DND-41 (cell line): ENCODE data around the gene CLN6.

Experiments
- ATAC-seq: fragments of 200-7000 bp; cut with Tn5 transposase; 3 replicates; pipeline ENCODE4 v1.9.1; 2021; ENCODE audit warnings: low read depth; ENCODE audit not compliant: insufficient read depth
- DNase-seq: peaks from one replicate; pipeline ENCODE4 v3.0.0-alpha.2; 2020
- H2AFZ ChIP-seq: 2 replicates; pipeline ENCODE4 v1.6.0; 2012; ENCODE audit warnings: low read depth, low read length
- H3K27ac ChIP-seq: 2 replicates; pipeline ENCODE4 v1.5.1; 2012; ENCODE audit warnings: low read length, inconsistent platforms
- H3K27me3 ChIP-seq: fragments of 200-600 bp; sonication (generic); 2 replicates; pipeline ENCODE4 v1.6.0; 2012; ENCODE audit warnings: low read length, mild to moderate bottlenecking, inconsistent platforms; ENCODE audit not compliant: insufficient read depth, poor library complexity
- H3K36me3 ChIP-seq: 2 replicates; pipeline ENCODE4 v1.5.1; 2012; ENCODE audit warnings: low read length, inconsistent platforms; ENCODE audit not compliant: insufficient read depth
- H3K4me1 ChIP-seq: 2 replicates; pipeline ENCODE4 v1.5.1; 2012; ENCODE audit warnings: mild to moderate bottlenecking, low read length; ENCODE audit not compliant: insufficient read depth
- H3K4me2 ChIP-seq: 2 replicates; pipeline ENCODE4 v1.6.0; 2012; ENCODE audit warnings: mild to moderate bottlenecking, moderate library complexity, low read length, inconsistent platforms; ENCODE audit not compliant: insufficient read depth
- H3K4me3 ChIP-seq, 2 experiments: fragments of 200-600 bp in 1 of 2; shearing (Covaris generic) in 1 of 2; 2 replicates each; pipeline ENCODE4 v1.5.1; 2012 to 2016; ENCODE audit warnings: inconsistent platforms in 2 of 2, low read length in 2 of 2, mild to moderate bottlenecking in 2 of 2, low read depth in 1 of 2, moderate library complexity in 1 of 2
- H3K79me2 ChIP-seq: 2 replicates; pipeline ENCODE4 v1.6.0; 2012; ENCODE audit warnings: low read length, inconsistent platforms; ENCODE audit not compliant: insufficient read depth
- H3K9ac ChIP-seq: 2 replicates; pipeline ENCODE4 v1.6.0; 2012; ENCODE audit warnings: low read depth, mild to moderate bottlenecking, inconsistent platforms, low read length, moderate library complexity
- H3K9me3 ChIP-seq: 2 replicates; pipeline ENCODE4 v1.5.1; 2012; ENCODE audit warnings: low read length, moderate library complexity, mild to moderate bottlenecking, inconsistent platforms; ENCODE audit not compliant: insufficient read depth, severe bottlenecking
- H4K20me1 ChIP-seq: 2 replicates; pipeline ENCODE4 v1.6.0; 2012; ENCODE audit warnings: low read length; ENCODE audit not compliant: insufficient read depth
- CTCF ChIP-seq: IDR thresholded peaks from 2 replicates; pipeline ENCODE4 v1.5.1; 2012; ENCODE audit warnings: borderline replicate concordance, low read length, moderate library complexity, mild to moderate bottlenecking; ENCODE audit not compliant: poor library complexity, severe bottlenecking; ENCODE audit errors: extremely low read depth
- EZH2 ChIP-seq: IDR thresholded peaks from 3 replicates; pipeline ENCODE4 v1.6.1; 2012; ENCODE audit warnings: borderline replicate concordance, low read depth, mild to moderate bottlenecking, moderate library complexity, low read length, inconsistent platforms; ENCODE audit not compliant: severe bottlenecking

CLN6 gene

GRCh38 chr15:68208636-68209240 lies 20.8 kb downstream of the CLN6 start:
- no peak for DNase-seq
- H3K79me2 ChIP-seq, result peaks cover 24% of the 10 kb centered on the region
- no peak overlapping the region for H3K27ac ChIP-seq
- no peak overlapping the region for H3K4me3 ChIP-seq
- no peak for ATAC-seq
- no peaks in the 10 kb centered on the region for H3K27me3 ChIP-seq
- H4K20me1 ChIP-seq, result peaks cover 42% of the 10 kb centered on the region
- H3K9ac ChIP-seq, result no peak overlapping the region
- peaks cover 49% of the 10 kb centered on the region for H3K36me3 ChIP-seq
- H2AFZ ChIP-seq, result no peak overlapping the region
- no peaks in the 10 kb centered on the region for H3K9me3 ChIP-seq
- H3K4me2 ChIP-seq, result no peak overlapping the region
- TF ChIP-seq CTCF (no peak), EZH2 (no peak)
- H3K4me1 ChIP-seq, result no peaks in the 10 kb centered on the region

- peaks cover 40% of the 10 kb centered on the region for H4K20me1 ChIP-seq
- no peak overlapping the region for H3K4me3 ChIP-seq
- peaks cover 22% of the 10 kb centered on the region for H3K79me2 ChIP-seq
- H3K36me3 ChIP-seq, result peaks cover 49% of the 10 kb centered on the region
- no peaks in the 10 kb centered on the region for H3K9me3 ChIP-seq
- ATAC-seq, result no peak
- H3K27me3 ChIP-seq, result no peaks in the 10 kb centered on the region
- DNase-seq, result no peak
- H2AFZ ChIP-seq, result no peak overlapping the region
- H3K27ac ChIP-seq, result no peak overlapping the region
- H3K4me1 ChIP-seq, result no peaks in the 10 kb centered on the region
- H3K9ac ChIP-seq, result no peak overlapping the region
- H3K4me2 ChIP-seq, result no peak overlapping the region
- TF ChIP-seq EZH2 (no peak), CTCF (no peak)
Observed at GRCh38 chr15:68208136-68208535, 21.4 kb downstream of the CLN6 start.

DNA sequence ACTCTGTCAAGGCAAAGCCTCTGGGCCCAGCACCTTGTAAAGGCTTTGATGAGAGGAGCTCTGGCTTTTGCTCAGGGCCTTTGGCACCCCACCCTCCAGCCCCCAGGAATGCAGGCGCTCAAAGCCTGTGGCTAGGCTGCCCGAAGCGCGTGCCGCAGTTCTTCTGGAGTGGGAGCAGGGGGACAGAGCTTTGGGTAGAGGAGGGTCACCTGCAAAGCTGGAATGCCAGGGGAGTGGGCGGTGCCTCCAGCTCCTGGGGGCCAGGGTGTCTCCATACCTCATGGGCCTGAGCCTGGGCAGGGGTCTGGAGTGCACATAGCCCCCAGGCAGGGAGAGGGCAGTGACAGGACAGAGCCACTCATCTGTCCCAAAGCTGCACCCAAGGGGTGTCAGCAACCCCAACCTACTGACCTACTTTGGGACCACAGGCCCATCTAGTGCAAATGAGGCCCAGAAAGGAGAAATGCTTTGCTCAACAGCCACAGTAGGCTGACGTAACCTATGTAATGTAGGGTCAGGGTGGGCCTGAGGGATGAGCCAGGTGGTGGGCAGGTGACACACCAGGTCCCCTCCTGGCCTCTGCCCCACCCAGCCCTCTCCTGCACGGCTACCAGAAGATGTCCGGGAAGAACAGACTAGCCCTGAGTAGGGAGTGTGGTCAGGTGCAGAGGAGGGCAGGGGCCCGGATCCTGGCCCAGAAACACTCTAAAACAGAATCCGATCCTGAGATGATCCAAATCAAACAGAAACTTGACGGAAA lies 22.2 kb downstream of the CLN6 start:
- Histone ChIP-seq H3K27ac (no peak overlapping the region), H2AFZ (no peak overlapping the region), H3K9me3 (no peaks in the 10 kb centered on the region), H3K4me3 (no peak overlapping the region), H3K79me2 (peaks cover 22% of the 10 kb centered on the region), H3K4me2 (no peak overlapping the region), H3K27me3 (no peaks in the 10 kb centered on the region), H3K36me3 (peaks cover 49% of the 10 kb centered on the region), H4K20me1 (peaks cover 40% of the 10 kb centered on the region), H3K4me1 (no peaks in the 10 kb centered on the region), H3K9ac (no peak overlapping the region)
- DNase-seq (no peak), ATAC-seq (no peak)
- TF ChIP-seq CTCF, result no peak

- peaks cover 17% of the 10 kb centered on the region for H3K79me2 ChIP-seq
- no peak for TF ChIP-seq EZH2
- TF ChIP-seq CTCF, result no peak
- H3K9ac ChIP-seq, result no peak overlapping the region
- H3K4me2 ChIP-seq, result no peak overlapping the region
- no peaks in the 10 kb centered on the region for H3K9me3 ChIP-seq
- H3K4me3 ChIP-seq, result no peak overlapping the region
- no peaks in the 10 kb centered on the region for H3K27me3 ChIP-seq
- ATAC-seq (no peak), DNase-seq (no peak)
- H3K36me3 ChIP-seq, result peaks cover 45% of the 10 kb centered on the region
- H3K4me1 ChIP-seq, result no peaks in the 10 kb centered on the region
- H4K20me1 ChIP-seq, result peaks cover 37% of the 10 kb centered on the region
- no peak overlapping the region for H2AFZ ChIP-seq
- H3K27ac ChIP-seq, result no peak overlapping the region
Observed at GRCh38 chr15:68206711-68207151, 22.8 kb downstream of the CLN6 start.
